Stimulated activated naive CD8-positive, alpha-beta T cell treated with anti-CD3 and anti-CD28 coated beads, Interleukin-15, amount 100 ng/mL, for 72 hours (primary cell): Measurements from ENCODE around the gene LRRC34.
A peak's percentile ranks its signal among the peaks of the same experiment; 100 is the strongest.

ENCODE experiments used
- ATAC-seq: fragments of 150-1000 bp; cut with Tn5 transposase; 2 replicates; pipeline ENCODE4 v1.10.0; 2021; ENCODE audit warnings: mild to moderate bottlenecking, moderate library complexity
- DNase-seq, 2 donors: peaks; one replicate each; pipeline ENCODE4 v3.0.0; 2021 to 2022
- H3K27ac Mint-ChIP-seq, 2 donors: one replicate each; pipeline ENCODE4 v1.8.0; 2022; ENCODE audit warnings: mild to moderate bottlenecking in 2 of 2, mixed read lengths in 2 of 2, moderate library complexity in 2 of 2
- H3K27me3 Mint-ChIP-seq: one replicate; pipeline ENCODE4 v1.8.0; 2022; ENCODE audit warnings: mixed read lengths
- H3K4me1 Mint-ChIP-seq: one replicate; pipeline ENCODE4 v1.8.0; 2022; ENCODE audit warnings: mild to moderate bottlenecking, mixed read lengths
- H3K4me3 Mint-ChIP-seq, 2 donors: one replicate each; pipeline ENCODE4 v1.8.0; 2022; ENCODE audit warnings: mild to moderate bottlenecking in 2 of 2, mixed read lengths in 2 of 2, moderate library complexity in 1 of 2
- H3K9me3 Mint-ChIP-seq, 2 donors: one replicate each; pipeline ENCODE4 v1.8.0; 2022; ENCODE audit warnings: mixed read lengths in 2 of 2

LRRC34 gene

GRCh38 chr3:169787791-169788190 is 24.9 kb downstream of the LRRC34 start:
- H3K9me3 Mint-ChIP-seq = no peaks in the 10 kb centered on the region
- no peak overlapping the region for H3K27ac Mint-ChIP-seq
- no peak for DNase-seq
- no peaks in the 10 kb centered on the region for H3K4me1 Mint-ChIP-seq
- no peaks in the 10 kb centered on the region for H3K27me3 Mint-ChIP-seq
- H3K4me3 Mint-ChIP-seq = no peak overlapping the region
- no peak for ATAC-seq

DNA sequence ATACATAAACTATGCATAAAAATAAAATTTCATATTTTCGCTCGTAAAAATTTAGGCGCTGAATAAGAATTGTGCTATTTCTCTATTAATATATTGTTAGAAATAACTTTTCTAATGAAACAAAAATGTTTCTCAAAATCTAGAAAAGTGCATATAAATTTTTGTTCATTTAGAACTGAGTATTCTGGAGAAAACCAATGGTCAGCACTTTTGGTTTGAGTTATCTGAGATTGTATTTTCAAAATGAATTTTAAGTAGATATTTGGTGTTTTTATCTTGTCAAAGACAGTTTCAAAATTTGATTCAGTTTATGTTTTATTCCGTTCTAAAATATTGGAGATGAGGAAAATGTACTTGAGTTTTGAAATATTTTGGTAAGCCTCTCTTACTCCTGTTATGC is 25.6 kb downstream of the LRRC34 start:
- ATAC-seq = no peak
- Mint-ChIP-seq H3K4me3 (no peak overlapping the region), H3K9me3 (no peaks in the 10 kb centered on the region), H3K27ac (no peak overlapping the region), H3K27me3 (no peaks in the 10 kb centered on the region), H3K4me1 (no peaks in the 10 kb centered on the region)
- DNase-seq = no peak

- DNase-seq (no peak), ATAC-seq (no peak)
- Mint-ChIP-seq H3K4me3 (no peak overlapping the region), H3K27ac (peak overlapping the region in 1 of 2 donors; percentile 41), H3K9me3 (no peaks in the 10 kb centered on the region), H3K4me1 (peaks cover 49% of the 10 kb centered on the region), H3K27me3 (no peaks in the 10 kb centered on the region)
These were observed 31.4 kb downstream of the LRRC34 start for GRCh38 chr3:169781209-169781855.

DNA sequence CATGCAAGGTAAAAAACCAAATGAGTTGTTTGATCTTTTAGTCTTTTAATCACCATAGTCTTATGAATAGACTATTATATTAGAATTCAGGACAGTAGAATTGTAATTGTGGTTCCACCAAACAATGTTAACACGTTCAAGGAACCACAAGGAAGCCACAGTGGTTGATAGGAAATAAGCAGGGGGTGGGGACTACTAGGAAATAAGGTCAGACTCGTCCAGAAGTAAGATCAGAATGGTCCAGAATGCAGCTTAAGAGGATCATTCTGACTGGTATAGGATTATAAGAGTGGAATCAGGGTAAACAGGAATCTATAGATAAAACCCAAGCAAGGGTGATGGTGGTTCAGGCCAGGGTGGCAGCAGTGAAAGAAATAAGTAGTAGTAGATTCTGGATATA is 32.0 kb downstream of the LRRC34 start:
- no peak for DNase-seq
- H3K4me1 Mint-ChIP-seq = peaks cover 54% of the 10 kb centered on the region

DNA sequence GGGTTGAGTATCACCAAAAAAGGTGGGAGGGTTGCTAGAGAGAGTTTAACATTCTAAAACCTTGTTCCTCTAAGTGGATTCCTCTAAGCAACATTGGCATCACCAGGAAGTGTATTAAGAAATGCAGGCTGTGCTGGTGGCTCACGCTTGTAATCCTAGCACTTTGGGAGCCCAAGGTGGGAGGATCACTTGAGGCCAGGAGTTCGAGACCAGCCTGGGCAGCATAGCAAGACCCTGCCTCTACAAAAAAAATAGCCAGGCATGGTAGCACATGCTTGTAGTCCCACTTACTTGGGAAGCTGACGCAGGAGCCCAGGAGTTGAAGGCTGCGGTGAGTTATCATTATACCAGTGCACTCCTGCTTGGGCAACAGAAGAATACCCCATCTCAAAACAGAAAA is 34.9 kb downstream of the LRRC34 start:
- no peaks in the 10 kb centered on the region for H3K27me3 Mint-ChIP-seq
- no peaks in the 10 kb centered on the region for H3K9me3 Mint-ChIP-seq
- peaks cover 79% of the 10 kb centered on the region for H3K4me1 Mint-ChIP-seq
- DNase-seq (no peak), ATAC-seq (no peak)
- no peak overlapping the region for H3K27ac Mint-ChIP-seq
- no peak overlapping the region for H3K4me3 Mint-ChIP-seq

More for the DNA sequence above, 32.0 kb downstream of the LRRC34 start:
- Mint-ChIP-seq H3K9me3 (no peaks in the 10 kb centered on the region), H3K27me3 (no peaks in the 10 kb centered on the region), H3K27ac (peak overlapping the region; percentile 4 to 87), H3K4me3 (peak overlapping the region in 1 of 2 donors; percentile 60)
- ATAC-seq = peak; percentile 93

DNA sequence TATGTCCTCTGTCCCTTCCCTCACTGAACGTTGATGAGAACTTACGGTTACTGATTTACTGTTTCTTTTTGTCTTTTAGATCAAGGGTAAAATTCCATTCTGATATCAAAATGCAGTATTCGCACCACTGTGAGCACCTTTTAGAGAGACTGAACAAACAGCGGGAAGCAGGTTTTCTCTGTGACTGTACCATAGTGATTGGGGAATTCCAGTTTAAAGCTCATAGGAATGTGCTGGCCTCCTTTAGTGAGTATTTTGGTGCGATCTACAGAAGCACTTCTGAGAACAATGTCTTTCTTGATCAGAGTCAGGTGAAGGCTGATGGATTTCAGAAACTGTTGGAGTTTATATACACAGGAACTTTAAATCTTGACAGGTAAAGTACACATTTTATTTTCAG is 38.5 kb downstream of the LRRC34 start:
- Mint-ChIP-seq H3K27me3 (no peaks in the 10 kb centered on the region), H3K4me3 (peak overlapping the region; percentile 100), H3K27ac (peak overlapping the region; percentile 74 to 100), H3K4me1 (peaks cover 64% of the 10 kb centered on the region), H3K9me3 (no peaks in the 10 kb centered on the region)
- DNase-seq (no peak), ATAC-seq (no peak)

DNA sequence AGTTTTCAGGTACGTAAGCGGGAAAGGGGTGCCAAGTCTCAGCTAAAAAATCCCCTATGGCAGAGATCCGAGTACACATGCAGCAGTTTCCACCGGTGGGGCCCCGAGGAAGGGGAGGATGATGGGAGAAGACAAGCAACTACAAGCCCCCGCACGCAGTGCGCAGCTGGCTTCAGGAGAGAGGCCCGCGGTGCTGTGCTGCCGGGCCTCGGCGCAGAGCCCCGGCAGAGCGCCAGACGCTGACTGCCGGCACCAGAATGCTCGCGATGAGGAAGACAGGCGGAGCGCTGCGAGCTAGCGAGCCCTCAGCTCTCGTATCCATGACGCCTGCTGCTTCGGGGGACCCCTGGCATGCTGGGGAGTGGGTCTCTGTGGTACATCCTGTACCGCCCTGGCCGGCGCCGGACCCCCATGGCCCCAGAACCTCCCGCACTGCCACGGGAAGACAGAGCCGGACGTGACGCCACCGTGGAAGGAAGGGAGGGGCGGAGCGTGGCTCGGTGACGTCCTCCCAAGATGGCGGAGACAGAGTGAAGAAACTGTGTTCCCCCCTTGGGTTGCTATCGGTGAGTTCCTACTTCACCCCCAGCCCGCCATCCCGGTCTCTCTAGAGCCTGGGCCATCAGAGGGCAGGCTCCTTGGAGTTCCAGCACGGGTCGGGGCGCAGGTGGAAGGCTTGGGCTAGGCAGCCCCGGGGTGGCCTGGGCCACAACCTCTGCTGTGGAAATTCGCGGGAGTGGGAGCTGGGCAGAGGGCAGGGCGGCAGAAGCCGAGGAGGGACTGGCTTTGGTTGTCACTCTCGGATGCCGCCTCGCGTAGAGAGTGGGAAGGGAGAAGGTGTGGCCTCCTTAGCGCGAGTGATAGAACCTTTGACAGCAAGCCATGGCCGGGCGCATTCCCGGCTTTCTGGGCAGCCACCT is 39.5 kb downstream of the LRRC34 start, which contains the start of gene MYNN:
Gene MYNN, plus strand, starts transcription at position 500 of the 920 bp plus-strand sequence. CDS start 900 bp downstream, outside the sequence.
- H3K4me1 Mint-ChIP-seq = peaks cover 57% of the 10 kb centered on the region
- DNase-seq = peak; percentile 91
- no peaks in the 10 kb centered on the region for H3K9me3 Mint-ChIP-seq
- peak; percentile 87 for ATAC-seq
- H3K4me3 Mint-ChIP-seq = peak within 1 kb of the TSS; percentile 100
- peak within 1 kb of the TSS; percentile 99 to 100 for H3K27ac Mint-ChIP-seq
- no peaks in the 10 kb centered on the region for H3K27me3 Mint-ChIP-seq

DNA sequence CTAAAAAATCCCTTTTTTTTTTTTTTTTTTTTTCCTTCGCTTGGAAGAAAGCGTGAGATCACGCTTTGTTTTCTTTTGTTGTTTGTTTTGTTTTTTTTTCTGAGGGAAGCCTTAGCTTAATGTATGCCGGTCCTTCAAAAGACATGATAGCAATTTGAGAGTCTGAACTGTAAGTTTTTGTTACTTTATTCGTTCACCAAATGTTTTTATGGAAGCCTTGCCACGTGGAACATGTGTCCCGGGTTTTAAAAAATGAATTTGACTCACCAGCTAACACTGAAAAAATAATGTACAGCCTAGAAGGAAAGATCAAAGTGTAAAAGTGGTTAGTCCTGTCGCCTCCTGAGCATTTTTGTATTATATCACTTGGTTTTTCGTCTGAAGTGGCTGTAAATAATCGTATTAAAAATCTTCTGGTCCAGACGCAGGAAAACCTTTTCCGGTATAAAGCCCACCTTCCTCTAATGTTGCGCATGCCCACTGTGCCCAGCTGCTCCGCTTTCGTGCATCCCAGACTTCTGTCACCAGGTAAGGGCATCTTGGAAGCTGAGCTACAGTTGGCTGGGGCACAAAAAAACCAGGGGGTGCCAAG is 40.3 kb downstream of the LRRC34 start:
- H3K4me1 Mint-ChIP-seq = peaks cover 51% of the 10 kb centered on the region
- ATAC-seq (peak; percentile 40), DNase-seq (peak in 1 of 2 donors; percentile 18)
- H3K9me3 Mint-ChIP-seq = no peaks in the 10 kb centered on the region
- no peaks in the 10 kb centered on the region for H3K27me3 Mint-ChIP-seq
- peak overlapping the region; percentile 100 for H3K4me3 Mint-ChIP-seq
- H3K27ac Mint-ChIP-seq = peak overlapping the region; percentile 99 to 100

GRCh38 chr3:169771497-169772304 is 41.0 kb downstream of the LRRC34 start:
- DNase-seq = peak; percentile 69 to 75
- no peak for ATAC-seq
- peaks cover 44% of the 10 kb centered on the region for H3K4me1 Mint-ChIP-seq
- H3K4me3 Mint-ChIP-seq = peak overlapping the region; percentile 100
- peak overlapping the region; percentile 99 to 100 for H3K27ac Mint-ChIP-seq
- H3K9me3 Mint-ChIP-seq = no peaks in the 10 kb centered on the region
- no peaks in the 10 kb centered on the region for H3K27me3 Mint-ChIP-seq

- peaks cover 33% of the 10 kb centered on the region for H3K4me1 Mint-ChIP-seq
- peak; percentile 75 to 76 for DNase-seq
- H3K27ac Mint-ChIP-seq = peak within 1 kb of the TSS; percentile 52 to 82
These were observed 43.2 kb downstream of the LRRC34 start, which contains the start of gene ACTRT3 for GRCh38 chr3:169769287-169770181. Gene ACTRT3, minus strand, starts transcription at chr3:169769561. Its CDS starts 41 bp downstream, at chr3:169769520.

DNA sequence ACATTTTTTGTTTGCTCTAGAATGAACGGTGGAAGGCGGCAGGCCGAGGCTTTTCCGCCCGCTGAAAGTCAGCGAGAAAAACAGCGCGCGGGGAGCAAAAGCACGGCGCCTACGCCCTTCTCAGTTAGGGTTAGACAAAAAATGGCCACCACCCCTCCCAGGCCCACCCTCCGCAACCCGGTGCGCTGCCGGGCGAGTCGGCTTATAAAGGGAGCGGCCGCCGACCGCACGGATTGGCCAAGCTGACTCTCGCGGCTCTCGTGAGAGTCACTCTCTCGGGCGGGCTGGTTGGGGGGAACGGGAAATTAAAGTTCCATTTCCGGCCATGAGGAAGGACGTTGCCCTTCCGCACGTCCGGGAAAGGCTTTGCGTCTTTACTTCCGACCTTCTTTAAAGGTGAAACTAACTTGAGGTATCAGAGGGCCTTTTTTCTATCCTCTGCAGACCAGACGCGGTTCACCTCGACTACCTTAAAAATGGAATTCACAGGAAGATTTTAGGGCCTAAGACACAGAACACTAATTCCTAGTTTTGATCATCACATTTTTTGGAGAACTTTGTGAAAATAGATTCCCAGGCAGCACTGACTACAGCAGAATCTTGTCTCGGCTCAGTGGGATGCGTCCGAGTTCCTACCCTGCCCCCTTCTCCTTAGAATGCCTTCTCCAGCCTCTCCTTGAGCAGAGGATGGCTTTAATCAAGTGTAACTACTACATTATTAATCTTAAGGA is 47.7 kb downstream of the LRRC34 start, which contains the start of gene TERC:
Gene TERC, minus strand, starts transcription at position 179 of the 731 bp plus-strand sequence.
- peak within 1 kb of the TSS; percentile 97 to 98 for H3K27ac Mint-ChIP-seq
- ATAC-seq (peak; percentile 90), DNase-seq (peak; percentile 92 to 96)
- peak within 1 kb of the TSS; percentile 91 to 92 for H3K4me3 Mint-ChIP-seq
- peaks cover 19% of the 10 kb centered on the region for H3K4me1 Mint-ChIP-seq
- no peaks in the 10 kb centered on the region for H3K27me3 Mint-ChIP-seq
- no peaks in the 10 kb centered on the region for H3K9me3 Mint-ChIP-seq

More at GRCh38 chr3:169769287-169770181, 43.2 kb downstream of the LRRC34 start, which contains the start of gene ACTRT3:
- no peaks in the 10 kb centered on the region for H3K9me3 Mint-ChIP-seq
- peak within 1 kb of the TSS; percentile 83 to 88 for H3K4me3 Mint-ChIP-seq
- peak; percentile 37 for ATAC-seq
- H3K27me3 Mint-ChIP-seq = no peaks in the 10 kb centered on the region

DNA sequence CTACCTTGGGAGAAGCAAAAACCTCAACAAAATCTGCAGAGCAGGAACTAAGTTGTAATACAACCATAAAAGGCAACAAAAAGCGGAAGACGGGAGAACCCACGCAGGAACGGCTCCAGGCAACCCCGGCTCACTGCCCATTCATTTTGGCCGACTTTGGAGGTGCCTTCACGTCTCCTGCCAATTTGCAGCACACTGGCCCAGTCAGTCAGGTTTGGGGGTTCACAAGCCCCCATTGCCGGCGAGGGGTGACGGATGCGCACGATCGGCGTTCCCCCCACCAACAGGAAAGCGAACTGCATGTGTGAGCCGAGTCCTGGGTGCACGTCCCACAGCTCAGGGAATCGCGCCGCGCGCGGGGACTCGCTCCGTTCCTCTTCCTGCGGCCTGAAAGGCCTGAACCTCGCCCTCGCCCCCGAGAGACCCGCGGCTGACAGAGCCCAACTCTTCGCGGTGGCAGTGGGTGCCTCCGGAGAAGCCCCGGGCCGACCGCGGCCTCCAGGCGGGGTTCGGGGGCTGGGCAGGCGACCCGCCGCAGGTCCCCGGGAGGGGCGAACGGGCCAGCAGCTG is 48.3 kb downstream of the LRRC34 start:
- no peaks in the 10 kb centered on the region for H3K9me3 Mint-ChIP-seq
- H3K4me3 Mint-ChIP-seq = peak overlapping the region; percentile 91 to 92
- H3K27ac Mint-ChIP-seq = peak overlapping the region; percentile 97 to 98
- H3K4me1 Mint-ChIP-seq = peaks cover 24% of the 10 kb centered on the region
- DNase-seq (peak in 1 of 2 donors; percentile 71), ATAC-seq (peak; percentile 47)
- no peaks in the 10 kb centered on the region for H3K27me3 Mint-ChIP-seq

DNA sequence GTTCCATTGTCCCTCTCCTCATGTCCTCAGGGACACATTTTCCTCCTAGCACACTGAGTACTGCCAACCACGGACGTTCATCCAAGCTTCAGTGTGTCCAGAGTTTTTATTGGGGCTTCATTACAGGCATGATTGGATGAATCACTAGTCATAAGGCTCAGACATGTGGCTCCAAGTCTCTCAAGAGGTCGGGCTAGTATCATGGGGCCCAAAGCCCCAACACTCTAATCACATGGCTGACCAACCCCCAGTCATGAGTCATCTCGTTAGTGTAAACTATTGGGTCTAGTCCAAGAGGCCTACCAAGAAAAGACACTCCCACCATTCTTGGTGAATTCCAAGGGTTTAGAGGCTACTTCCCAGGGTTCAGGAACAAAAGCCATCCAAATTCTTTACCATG is 52.2 kb downstream of the LRRC34 start:
- H3K27me3 Mint-ChIP-seq = no peaks in the 10 kb centered on the region
- ATAC-seq (no peak), DNase-seq (no peak)
- no peak overlapping the region for H3K4me3 Mint-ChIP-seq
- peaks cover 35% of the 10 kb centered on the region for H3K4me1 Mint-ChIP-seq
- H3K9me3 Mint-ChIP-seq = peaks cover 6 to 9% of the 10 kb centered on the region in 2 donors
- H3K27ac Mint-ChIP-seq = no peak overlapping the region
